Neural progenitor cell (in vitro differentiated cells): Measurements from ENCODE around the gene ARG2. TPM values are rescaled to one million over a fixed set of nuclear protein-coding genes. Genes with fewer than 3 reads are reported as not detected.
"Not testable (repeated sequence)": the region's sequence is repeated elsewhere in the genome, so short reads cannot be mapped to it uniquely, and the experiment has no call there.

Experiments used
- DNase-seq: peaks from one replicate; pipeline ENCODE4 v3.0.0-alpha.2; 2016; ENCODE audit warnings: low spot score
- H2AFZ ChIP-seq: fragments of 200-600 bp; sonication (generic); replicated peaks from 2 replicates; pipeline ENCODE4 v1.6.1; 2016; ENCODE audit warnings: antibody characterized with exemption
- H3F3A ChIP-seq: fragments of 200-600 bp; sonication (generic); 2 replicates; pipeline ENCODE4 v1.6.1; 2016; ENCODE audit warnings: antibody characterized with exemption, low read depth
- H3K27ac ChIP-seq: fragments of 200-600 bp; sonication (generic); 2 replicates; pipeline ENCODE4 v1.5.1; 2016; ENCODE audit warnings: mild to moderate bottlenecking
- H3K27me3 ChIP-seq: fragments of 200-600 bp; sonication (generic); 2 replicates; pipeline ENCODE4 v1.6.1; 2016; ENCODE audit warnings: mild to moderate bottlenecking, moderate library complexity
- H3K36me3 ChIP-seq: fragments of 200-600 bp; sonication (generic); 2 replicates; pipeline ENCODE4 v1.5.1; 2016
- H3K4me1 ChIP-seq: fragments of 200-600 bp; sonication (generic); 2 replicates; pipeline ENCODE4 v1.6.1; 2016; ENCODE audit warnings: mixed run types
- H3K4me2 ChIP-seq: fragments of 200-600 bp; sonication (generic); 2 replicates; pipeline ENCODE4 v1.6.1; 2016
- H3K4me3 ChIP-seq: fragments of 200-600 bp; sonication (generic); 2 replicates; pipeline ENCODE4 v1.5.1; 2016
- H3K79me2 ChIP-seq: fragments of 200-600 bp; sonication (generic); 2 replicates; pipeline ENCODE4 v1.6.1; 2016; ENCODE audit warnings: low read depth
- H3K9ac ChIP-seq: fragments of 200-600 bp; sonication (generic); 2 replicates; pipeline ENCODE4 v1.6.1; 2016
- H3K9me3 ChIP-seq: fragments of 200-600 bp; sonication (generic); 2 replicates; pipeline ENCODE4 v1.5.1; 2016; ENCODE audit warnings: low read depth
- H4K20me1 ChIP-seq: fragments of 200-600 bp; sonication (generic); 2 replicates; pipeline ENCODE4 v1.6.1; 2016; ENCODE audit warnings: low read depth
- H3K27ac Mint-ChIP-seq: 3 replicates; pipeline ENCODE4 v1.8.0; 2021; ENCODE audit warnings: mixed read lengths
- H3K27me3 Mint-ChIP-seq: 2 replicates; pipeline ENCODE4 v1.8.0; 2022; ENCODE audit warnings: low read depth, mild to moderate bottlenecking, inconsistent platforms, moderate library complexity, mixed read lengths; ENCODE audit not compliant: insufficient read depth
- H3K36me3 Mint-ChIP-seq: 3 replicates; pipeline ENCODE4 v1.8.0; 2021; ENCODE audit warnings: mixed read lengths
- H3K4me1 Mint-ChIP-seq: 3 replicates; pipeline ENCODE4 v1.8.0; 2021; ENCODE audit warnings: mixed read lengths
- H3K4me3 Mint-ChIP-seq: 3 replicates; pipeline ENCODE4 v1.8.0; 2021; ENCODE audit warnings: mild to moderate bottlenecking, moderate library complexity, mixed read lengths
- H3K9me3 Mint-ChIP-seq: 3 replicates; pipeline ENCODE4 v1.8.0; 2020; ENCODE audit warnings: mixed read lengths
- CTCF ChIP-seq: fragments of 200-600 bp; sonication (generic); IDR thresholded peaks from 2 replicates; pipeline ENCODE4 v1.5.1; 2017; ENCODE audit warnings: antibody characterized with exemption, mild to moderate bottlenecking
- EZH2 ChIP-seq: fragments of 200-600 bp; sonication (generic); IDR thresholded peaks from 2 replicates; pipeline ENCODE4 v1.6.1; 2017; ENCODE audit warnings: antibody characterized with exemption, mild to moderate bottlenecking, moderate library complexity
- EZH2phosphoT487 ChIP-seq: fragments of 200-600 bp; sonication (generic); IDR thresholded peaks from 2 replicates; pipeline ENCODE4 v1.6.1; 2017; ENCODE audit warnings: antibody characterized with exemption
- total RNA-seq: library from RNA; depleted of rRNA; stranded (reverse); fragments of >200 nt; gene quantifications from 2 replicates; pipeline ENCODE4 v1.2.3, GENCODE V29; 2015; ENCODE audit warnings: low replicate concordance

Gene ARG2
- total RNA-seq, 1 donor from 2014 or later, result 92.4 TPM

- peaks cover 16% of the 10 kb centered on the region for H3K4me1 ChIP-seq
- H3K9ac ChIP-seq, result no peak overlapping the region
- no peak overlapping the region for H3K27ac ChIP-seq
- H3K27ac Mint-ChIP-seq, result no peak overlapping the region
- H2AFZ ChIP-seq, result no peak overlapping the region
- peak overlapping the region; percentile 1 for H3K4me2 ChIP-seq
- H3K4me3 ChIP-seq, result no peak overlapping the region
- no peaks in the 10 kb centered on the region for H3K27me3 Mint-ChIP-seq
- H3K79me2 ChIP-seq, result peaks cover 7% of the 10 kb centered on the region
- H3K9me3 ChIP-seq, result no peaks in the 10 kb centered on the region
- no peaks in the 10 kb centered on the region for H4K20me1 ChIP-seq
- H3K36me3 ChIP-seq, result peaks cover 4% of the 10 kb centered on the region
- DNase-seq, result peak; percentile 27
- H3K36me3 Mint-ChIP-seq, result peaks cover 9% of the 10 kb centered on the region
- H3F3A ChIP-seq, result peaks cover 23% of the 10 kb centered on the region
- no peaks in the 10 kb centered on the region for H3K9me3 Mint-ChIP-seq
- H3K4me1 Mint-ChIP-seq, result peaks cover 25% of the 10 kb centered on the region
- no peaks in the 10 kb centered on the region for H3K27me3 ChIP-seq
- no peak overlapping the region for H3K4me3 Mint-ChIP-seq
- no peak for TF ChIP-seq EZH2
- no peak for TF ChIP-seq CTCF
- TF ChIP-seq EZH2phosphoT487, result no peak
These were observed 3.0 kb downstream of the ARG2 start for GRCh38 chr14:67622675-67623074.

GRCh38 chr14:67623114-67623513 lies 3.4 kb downstream of the ARG2 start:
- peaks cover 23% of the 10 kb centered on the region for H3F3A ChIP-seq
- peaks cover 25% of the 10 kb centered on the region for H3K4me1 Mint-ChIP-seq
- no peaks in the 10 kb centered on the region for H4K20me1 ChIP-seq
- H3K4me3 ChIP-seq, result no peak overlapping the region
- H3K36me3 Mint-ChIP-seq, result peaks cover 9% of the 10 kb centered on the region
- no peak overlapping the region for H3K9ac ChIP-seq
- peaks cover 16% of the 10 kb centered on the region for H3K4me1 ChIP-seq
- H3K9me3 ChIP-seq, result no peaks in the 10 kb centered on the region
- peaks cover 7% of the 10 kb centered on the region for H3K79me2 ChIP-seq
- H3K27ac Mint-ChIP-seq, result no peak overlapping the region
- H3K4me2 ChIP-seq, result peak overlapping the region; percentile 1
- H3K27me3 ChIP-seq, result no peaks in the 10 kb centered on the region
- H3K27ac ChIP-seq, result no peak overlapping the region
- TF ChIP-seq CTCF (no peak), EZH2phosphoT487 (no peak), EZH2 (no peak)
- no peak overlapping the region for H3K4me3 Mint-ChIP-seq
- H3K36me3 ChIP-seq, result peaks cover 4% of the 10 kb centered on the region
- no peaks in the 10 kb centered on the region for H3K27me3 Mint-ChIP-seq
- no peak overlapping the region for H2AFZ ChIP-seq
- DNase-seq, result no peak
- H3K9me3 Mint-ChIP-seq, result no peaks in the 10 kb centered on the region

- H3K36me3 Mint-ChIP-seq, H3F3A ChIP-seq, H3K4me1 ChIP-seq, H3K4me1 Mint-ChIP-seq, H3K27ac ChIP-seq, DNase-seq, H3K27ac Mint-ChIP-seq, H3K79me2 ChIP-seq, H3K4me3 Mint-ChIP-seq, H3K4me2 ChIP-seq, H3K4me3 ChIP-seq, H2AFZ ChIP-seq, H4K20me1 ChIP-seq, H3K9me3 Mint-ChIP-seq, H3K9ac ChIP-seq, H3K27me3 ChIP-seq, H3K27me3 Mint-ChIP-seq, H3K36me3 ChIP-seq, H3K9me3 ChIP-seq: not testable (repeated sequence)
These were observed 6.4 kb downstream of the ARG2 start for GRCh38 chr14:67626131-67626530.

- H3K9me3 ChIP-seq, result no peaks in the 10 kb centered on the region
- peaks cover 2% of the 10 kb centered on the region for H3K4me1 ChIP-seq
- peaks cover 4% of the 10 kb centered on the region for H3K36me3 ChIP-seq
- H3F3A ChIP-seq, result no peaks in the 10 kb centered on the region
- Mint-ChIP-seq H3K36me3 (peaks cover 13% of the 10 kb centered on the region), H3K4me1 (peaks cover 8% of the 10 kb centered on the region), H3K4me3 (no peak overlapping the region), H3K27me3 (no peaks in the 10 kb centered on the region), H3K27ac (no peak overlapping the region), H3K9me3 (no peaks in the 10 kb centered on the region)
- no peak overlapping the region for H3K9ac ChIP-seq
- H3K27ac ChIP-seq, result no peak overlapping the region
- H3K4me3 ChIP-seq, result no peak overlapping the region
- H2AFZ ChIP-seq, result no peak overlapping the region
- no peak for DNase-seq
- H4K20me1 ChIP-seq, result no peaks in the 10 kb centered on the region
- no peak for TF ChIP-seq CTCF
- no peak for TF ChIP-seq EZH2
- TF ChIP-seq EZH2phosphoT487, result no peak
- H3K4me2 ChIP-seq, result no peak overlapping the region
- H3K27me3 ChIP-seq, result no peaks in the 10 kb centered on the region
- no peaks in the 10 kb centered on the region for H3K79me2 ChIP-seq
These were observed 7.8 kb downstream of the ARG2 start for GRCh38 chr14:67627519-67627918.
